ENCODE data around the gene NCCRP1.

Gene NCCRP1

GRCh38 chr19:39166571-39167391 is 30.0 kb upstream of the NCCRP1 start:
- no peak for DNase-seq

- DNase-seq = no peak
These were observed 29.1 kb upstream of the NCCRP1 start for GRCh38 chr19:39167461-39168257.

GRCh38 chr19:39168258-39169142 is 28.3 kb upstream of the NCCRP1 start:
- DNase-seq = no peak

DNA sequence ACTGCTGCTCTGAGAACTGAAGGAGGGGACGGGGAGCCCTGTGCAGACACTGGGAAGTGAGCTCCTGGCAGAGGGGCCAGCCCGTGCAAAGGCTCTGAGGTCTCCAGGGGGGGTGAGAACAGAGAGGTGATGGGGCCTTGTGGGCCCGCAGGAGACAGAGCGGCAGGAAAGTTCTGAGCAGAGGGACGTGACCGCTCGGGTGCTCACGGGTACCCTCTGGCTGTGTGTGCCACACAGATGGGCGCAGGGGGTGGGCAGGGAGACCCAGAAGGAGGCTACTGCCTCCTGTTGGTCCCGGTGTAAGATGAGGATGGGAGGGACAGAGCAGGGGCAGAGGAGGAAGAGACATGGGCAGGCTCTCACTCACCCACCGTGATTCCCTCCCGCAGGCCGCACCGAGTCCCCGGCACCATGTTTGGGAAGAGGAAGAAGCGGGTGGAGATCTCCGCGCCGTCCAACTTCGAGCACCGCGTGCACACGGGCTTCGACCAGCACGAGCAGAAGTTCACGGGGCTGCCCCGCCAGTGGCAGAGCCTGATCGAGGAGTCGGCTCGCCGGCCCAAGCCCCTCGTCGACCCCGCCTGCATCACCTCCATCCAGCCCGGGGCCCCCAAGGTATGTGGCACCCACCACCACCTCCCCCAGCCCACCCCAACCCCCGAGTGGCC is 27.5 kb upstream of the NCCRP1 start:
- no peak for DNase-seq

DNA sequence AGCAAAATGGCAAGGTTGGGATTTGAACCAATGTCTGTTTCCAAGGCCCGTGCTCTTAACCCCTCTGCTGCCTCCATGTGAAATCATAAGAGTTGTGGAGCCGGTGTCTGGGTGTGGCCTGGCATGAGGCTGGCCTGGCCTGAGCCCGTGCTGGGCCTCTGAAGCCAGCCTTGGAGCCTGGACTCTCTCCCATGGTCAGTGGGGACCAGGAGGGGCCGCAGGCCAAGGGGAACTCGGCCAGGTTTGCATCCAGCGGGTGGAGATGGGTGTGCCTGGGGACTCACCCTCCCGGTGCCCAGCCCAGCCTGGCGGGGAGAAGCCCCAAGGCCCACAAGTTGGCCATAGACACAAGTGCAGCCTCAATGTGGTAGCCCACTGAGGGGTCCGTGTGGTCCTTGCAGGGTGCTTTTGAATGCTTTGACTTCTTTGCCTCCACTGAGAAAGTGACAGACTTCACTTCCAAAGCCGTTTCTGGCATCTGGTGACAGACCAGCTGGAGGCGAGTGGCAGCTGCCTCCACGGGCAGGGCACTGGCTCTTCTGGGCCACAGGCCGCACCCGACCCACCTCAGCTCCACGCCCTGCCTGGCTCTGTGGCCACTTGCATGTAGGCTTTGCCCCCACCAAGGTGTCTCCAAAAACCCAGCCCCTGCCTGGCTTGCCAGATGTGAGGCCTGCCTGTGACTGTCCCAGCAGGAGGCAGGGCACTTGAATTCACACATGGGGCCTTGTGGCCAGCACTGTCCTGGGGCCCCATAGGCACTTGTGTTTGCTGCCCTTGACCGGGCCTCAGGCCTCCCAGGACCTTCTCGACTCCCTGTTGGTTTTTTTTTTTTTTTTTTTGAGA is 26.2 kb upstream of the NCCRP1 start:
- DNase-seq = no peak

DNA sequence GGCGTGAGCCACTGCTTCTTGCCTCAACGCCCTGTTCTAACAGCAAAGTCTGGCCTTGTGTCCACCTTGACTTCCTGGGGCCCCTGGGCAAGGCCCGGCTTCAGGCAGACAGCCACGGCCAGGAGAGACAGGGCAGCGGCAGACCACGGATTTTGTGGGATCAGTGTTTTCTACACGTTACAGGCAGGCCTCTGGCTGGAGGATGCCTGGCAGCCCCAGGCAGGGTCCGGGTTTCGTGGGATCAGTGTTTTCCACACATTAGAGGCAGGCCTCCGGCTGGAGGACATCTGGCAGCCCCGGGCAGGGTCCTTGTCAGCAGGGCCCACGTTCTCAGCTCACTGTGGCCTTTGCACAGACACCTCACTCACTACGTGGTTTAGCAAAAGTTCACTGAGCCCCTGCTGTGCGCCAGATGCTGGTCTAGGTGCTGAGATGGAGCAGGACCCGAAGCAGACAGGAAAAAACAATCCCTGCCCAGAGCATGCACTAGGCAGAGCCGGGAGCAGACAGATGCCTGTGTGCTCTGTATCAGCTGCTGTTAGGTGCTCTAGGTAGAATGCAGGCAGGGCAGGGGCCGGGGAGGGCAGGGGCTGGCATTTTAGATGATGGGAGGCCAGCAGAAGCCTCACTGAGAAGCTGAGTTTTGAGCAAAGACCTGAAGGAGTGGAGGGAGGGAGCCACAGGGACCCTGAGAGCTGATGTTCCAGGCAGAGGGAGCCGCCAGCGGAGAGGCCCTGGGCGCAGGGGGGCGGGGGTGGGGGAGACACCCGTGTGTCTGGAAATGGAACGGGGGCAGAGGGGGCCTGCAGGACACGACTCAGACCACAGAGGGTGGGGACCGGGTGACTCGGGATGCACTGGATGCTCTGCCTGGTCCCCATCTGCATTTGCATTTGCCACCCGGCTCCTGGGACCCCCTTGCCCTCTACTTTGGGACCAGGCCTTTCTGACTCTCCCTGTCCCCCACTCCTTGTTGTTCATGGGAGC is 25.0 kb upstream of the NCCRP1 start:
- DNase-seq = no peak

DNA sequence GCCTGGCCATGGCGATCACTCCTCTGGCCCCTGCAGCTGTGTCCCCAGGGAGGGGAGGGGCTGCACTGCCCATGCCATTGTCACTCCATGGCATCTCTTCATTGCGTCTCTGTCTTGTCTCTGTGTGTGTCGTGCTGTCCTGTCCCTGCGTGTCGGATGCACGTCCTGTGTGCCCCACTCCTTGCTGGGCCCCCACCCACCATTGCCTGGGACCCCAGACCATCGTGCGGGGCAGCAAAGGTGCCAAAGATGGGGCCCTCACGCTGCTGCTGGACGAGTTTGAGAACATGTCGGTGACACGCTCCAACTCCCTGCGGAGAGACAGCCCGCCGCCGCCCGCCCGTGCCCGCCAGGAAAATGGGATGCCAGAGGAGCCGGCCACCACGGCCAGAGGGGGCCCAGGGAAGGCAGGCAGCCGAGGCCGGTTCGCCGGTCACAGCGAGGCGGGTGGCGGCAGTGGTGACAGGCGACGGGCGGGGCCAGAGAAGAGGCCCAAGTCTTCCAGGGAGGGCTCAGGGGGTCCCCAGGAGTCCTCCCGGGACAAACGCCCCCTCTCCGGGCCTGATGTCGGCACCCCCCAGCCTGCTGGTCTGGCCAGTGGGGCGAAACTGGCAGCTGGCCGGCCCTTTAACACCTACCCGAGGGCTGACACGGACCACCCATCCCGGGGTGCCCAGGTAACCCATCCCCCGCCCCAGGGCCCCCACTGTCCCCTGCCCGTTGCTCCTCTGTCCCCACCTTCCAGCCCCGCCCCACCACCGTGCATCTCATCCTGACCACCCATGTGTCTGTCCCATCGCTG is 23.9 kb upstream of the NCCRP1 start:
- no peak for DNase-seq

- DNase-seq = no peak
These were observed 23.2 kb upstream of the NCCRP1 start for GRCh38 chr19:39173502-39173991.

- DNase-seq = no peak
These were observed 22.6 kb upstream of the NCCRP1 start for GRCh38 chr19:39174142-39174541.

GRCh38 chr19:39174558-39175544 is 21.9 kb upstream of the NCCRP1 start:
- no peak for DNase-seq

GRCh38 chr19:39175564-39175963 is 21.2 kb upstream of the NCCRP1 start:
- DNase-seq = no peak

- no peak for DNase-seq
These were observed 19.6 kb upstream of the NCCRP1 start for GRCh38 chr19:39177110-39177699.

- no peak for DNase-seq
These were observed 19.0 kb upstream of the NCCRP1 start for GRCh38 chr19:39177736-39178135.

DNA sequence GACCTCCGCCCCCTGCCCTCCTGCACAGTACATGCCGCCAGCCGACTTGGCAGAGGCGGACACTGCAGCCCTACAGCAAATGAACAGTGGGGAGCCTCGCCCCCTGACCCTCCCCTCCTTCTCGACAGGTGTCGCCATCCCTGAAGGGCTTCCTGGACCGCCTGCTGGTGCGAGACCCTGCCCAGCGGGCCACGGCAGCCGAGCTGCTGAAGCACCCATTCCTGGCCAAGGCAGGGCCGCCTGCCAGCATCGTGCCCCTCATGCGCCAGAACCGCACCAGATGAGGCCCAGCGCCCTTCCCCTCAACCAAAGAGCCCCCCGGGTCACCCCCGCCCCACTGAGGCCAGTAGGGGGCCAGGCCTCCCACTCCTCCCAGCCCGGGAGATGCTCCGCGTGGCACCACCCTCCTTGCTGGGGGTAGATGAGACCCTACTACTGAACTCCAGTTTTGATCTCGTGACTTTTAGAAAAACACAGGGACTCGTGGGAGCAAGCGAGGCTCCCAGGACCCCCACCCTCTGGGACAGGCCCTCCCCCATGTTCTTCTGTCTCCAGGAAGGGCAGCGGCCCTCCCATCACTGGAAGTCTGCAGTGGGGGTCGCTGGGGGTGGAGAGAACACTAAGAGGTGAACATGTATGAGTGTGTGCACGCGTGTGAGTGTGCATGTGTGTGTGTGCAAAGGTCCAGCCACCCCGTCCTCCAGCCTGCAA is 18.3 kb upstream of the NCCRP1 start:
- DNase-seq = no peak

GRCh38 chr19:39179754-39180153 is 17.0 kb upstream of the NCCRP1 start:
- no peak for DNase-seq

- DNase-seq = no peak
These were observed 16.0 kb upstream of the NCCRP1 start for GRCh38 chr19:39180749-39181148.

All from KG1 (cell line).